Stomach (tissue), 9 donors: ENCODE data around the gene METTL25. TPM values are rescaled to one million over a fixed set of nuclear protein-coding genes. Genes with fewer than 3 reads are reported as not detected.

Source experiments
- DNase-seq, 2 donors: peaks; one replicate each; pipeline versions ENCODE4 v3.0.0 to v3.0.0-alpha.2; 2013 to 2019
- H3K27ac ChIP-seq, 5 donors: fragments of 200-600 bp in 4 of 5; sonication (generic) in 4 of 5; one replicate each; pipeline ENCODE4 v1.5.1; 2013 to 2019; ENCODE audit warnings: mild to moderate bottlenecking in 1 of 5, moderate library complexity in 1 of 5
- H3K27me3 ChIP-seq, 3 donors: fragments of 200-600 bp; sonication (generic); one replicate each; pipeline ENCODE4 v1.5.1; 2017 to 2019; ENCODE audit warnings: mixed run types in 1 of 3
- H3K36me3 ChIP-seq, 4 donors: fragments of 200-600 bp; sonication (generic); 1 replicate in 3 of 4; 2 replicates in 1 of 4; pipeline ENCODE4 v1.5.1; 2016 to 2019
- H3K4me1 ChIP-seq, 4 donors: fragments of 200-600 bp; sonication (generic); one replicate each; pipeline ENCODE4 v1.5.1; 2016 to 2019
- H3K4me3 ChIP-seq, 4 donors: fragments of 200-600 bp; sonication (generic) in 3 of 4; one replicate each; pipeline ENCODE4 v1.5.1; 2016 to 2019; ENCODE audit warnings: mild to moderate bottlenecking in 1 of 4
- H3K9me3 ChIP-seq, 4 donors: fragments of 200-600 bp; sonication (generic); one replicate each; pipeline ENCODE4 v1.5.1; 2016 to 2019
- EP300 ChIP-seq: sonication (generic); formaldehyde crosslinking; IDR thresholded peaks from one replicate; pipeline ENCODE4 v1.6.1; 2017; ENCODE audit warnings: antibody characterized with exemption
- POLR2A ChIP-seq, 4 donors: fragments of 450-650 bp; IDR thresholded peaks; one replicate each; pipeline ENCODE4 v1.6.1; 2016; ENCODE audit warnings: antibody characterized with exemption in 4 of 4, control low read depth in 2 of 4, mild to moderate bottlenecking in 1 of 4, moderate library complexity in 1 of 4
- POLR2AphosphoS5 ChIP-seq, 3 donors: sonication (generic); formaldehyde crosslinking; IDR thresholded peaks; one replicate each; pipeline ENCODE4 v1.6.1; 2016; ENCODE audit warnings: antibody characterized with exemption in 3 of 3
- WGBS, 5 donors: extraction: QIAGEN DNeasy Blood & Tissue Kit in 3 of 5; methylation state at CpG; one replicate each; pipeline versions ENCODE4 v1.1.5 to v1.1.7; 2013 to 2018; 5-methylcytosine and 5-hydroxymethylcytosine counted together
- intact Hi-C: fragments of 100-400 bp; cut with DNase I; formaldehyde crosslinking; loops from one replicate; pipeline ENCODE4 v1.15.1; 2023; ENCODE audit warnings: low total_unique reads
- polyA plus RNA-seq, 3 donors: library from polyadenylated mRNA; stranded (reverse); fragments of 200-250 nt; gene quantifications; one replicate each; pipeline ENCODE4 v1.2.3, GENCODE V29; 2013
- total RNA-seq, 5 donors: library from RNA; depleted of rRNA; stranded (reverse); fragments of >200 nt; gene quantifications; one replicate each; pipeline versions ENCODE4 v1.1.0 to v1.2.3, GENCODE V29; 2014 to 2016
- TF ChIP-seq, protein P1 (sequence below), 7 experiments: fragments of 450-650 bp in 4 of 7; fragments of 200-600 bp in 3 of 7; sonication (generic) in 3 of 7; IDR thresholded peaks; one replicate each; pipeline ENCODE4 v1.5.1; 2016 to 2019; ENCODE audit warnings: antibody characterized with exemption in 7 of 7, control low read depth in 2 of 7, mild to moderate bottlenecking in 1 of 7
- donor health status: healthy with polysubstance abuse.
- donor health status: Bipolar disorder and iron deficiency.
- donor health status: healthy.

The METTL25 gene
- total and polyA plus RNA-seq, 8 donors: 3.5 to 26.4 (median 10.1) TPM

DNA sequence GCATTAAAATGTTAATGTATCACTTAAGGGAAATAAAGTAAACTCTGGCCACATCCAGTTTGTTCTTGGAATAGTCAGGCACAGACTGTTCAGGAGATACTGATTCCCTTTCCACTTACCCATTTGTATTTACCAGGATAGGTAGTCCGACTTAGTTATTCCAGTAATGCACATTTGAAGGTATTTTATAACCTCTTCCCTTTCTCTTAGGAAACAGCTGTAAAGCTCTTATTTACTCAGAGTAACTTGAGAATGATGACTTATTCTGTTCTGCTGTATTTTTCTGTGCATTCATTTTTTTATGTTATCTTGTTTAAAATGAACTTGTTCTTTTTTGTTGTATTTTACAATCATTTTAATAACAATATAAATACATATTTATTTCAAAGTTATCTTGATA is 78.0 kb downstream of the METTL25 start:
- Histone ChIP-seq H3K36me3 (peaks cover 0 to 15% (median under 1%) of the 10 kb centered on the region in 4 donors), H3K4me1 (no peaks in the 10 kb centered on the region), H3K9me3 (no peaks in the 10 kb centered on the region), H3K4me3 (no peak overlapping the region), H3K27me3 (no peaks in the 10 kb centered on the region), H3K27ac (no peak overlapping the region)
- WGBS, 5 donors: 81 to 95% (median 83%) methylated on average over 1 of the region's 1 CpG
- TF ChIP-seq POLR2AphosphoS5 (IDR thresholded peaks at IDR 0.05) (no peak), POLR2A (IDR thresholded peaks at IDR 0.05) (no peak), EP300 (no peak)
- TF ChIP-seq, protein P1, sequence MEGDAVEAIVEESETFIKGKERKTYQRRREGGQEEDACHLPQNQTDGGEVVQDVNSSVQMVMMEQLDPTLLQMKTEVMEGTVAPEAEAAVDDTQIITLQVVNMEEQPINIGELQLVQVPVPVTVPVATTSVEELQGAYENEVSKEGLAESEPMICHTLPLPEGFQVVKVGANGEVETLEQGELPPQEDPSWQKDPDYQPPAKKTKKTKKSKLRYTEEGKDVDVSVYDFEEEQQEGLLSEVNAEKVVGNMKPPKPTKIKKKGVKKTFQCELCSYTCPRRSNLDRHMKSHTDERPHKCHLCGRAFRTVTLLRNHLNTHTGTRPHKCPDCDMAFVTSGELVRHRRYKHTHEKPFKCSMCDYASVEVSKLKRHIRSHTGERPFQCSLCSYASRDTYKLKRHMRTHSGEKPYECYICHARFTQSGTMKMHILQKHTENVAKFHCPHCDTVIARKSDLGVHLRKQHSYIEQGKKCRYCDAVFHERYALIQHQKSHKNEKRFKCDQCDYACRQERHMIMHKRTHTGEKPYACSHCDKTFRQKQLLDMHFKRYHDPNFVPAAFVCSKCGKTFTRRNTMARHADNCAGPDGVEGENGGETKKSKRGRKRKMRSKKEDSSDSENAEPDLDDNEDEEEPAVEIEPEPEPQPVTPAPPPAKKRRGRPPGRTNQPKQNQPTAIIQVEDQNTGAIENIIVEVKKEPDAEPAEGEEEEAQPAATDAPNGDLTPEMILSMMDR (IDR thresholded peaks at IDR 0.05): no peak
- intact Hi-C loops: no loop called here
- DNase-seq: no peak

DNA sequence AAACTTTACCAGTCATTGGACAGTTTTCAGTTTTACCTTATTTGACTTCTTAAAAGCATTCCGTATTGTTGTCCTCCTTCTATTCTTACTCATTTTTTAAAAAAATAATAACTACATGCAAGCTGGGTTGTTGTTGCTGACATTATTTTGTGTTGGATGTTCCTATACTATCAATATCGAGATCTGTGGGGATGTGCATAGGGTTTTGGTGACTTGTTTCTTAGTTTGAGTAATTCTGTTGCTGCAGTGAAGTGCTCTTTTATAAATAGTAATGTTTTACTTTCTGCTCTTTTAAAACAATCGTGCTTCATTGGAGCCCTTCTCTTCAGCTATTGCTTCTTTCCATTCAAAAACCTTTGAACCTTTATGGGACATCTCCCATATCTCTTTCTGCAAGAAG is 79.4 kb downstream of the METTL25 start:
- Histone ChIP-seq H3K36me3 (peaks cover 0 to 23% (median 14%) of the 10 kb centered on the region in 4 donors), H3K4me1 (no peaks in the 10 kb centered on the region), H3K9me3 (no peaks in the 10 kb centered on the region), H3K4me3 (no peak overlapping the region), H3K27ac (no peak overlapping the region), H3K27me3 (no peaks in the 10 kb centered on the region)
- no peak for DNase-seq
- intact Hi-C loops: no loop called here
- 82 to 95% (median 92%) methylated on average over 3 of the region's 3 CpGs for WGBS, 5 donors
- TF ChIP-seq POLR2A (IDR thresholded peaks at IDR 0.05) (no peak), EP300 (no peak), POLR2AphosphoS5 (IDR thresholded peaks at IDR 0.05) (no peak)
- TF ChIP-seq, protein P1 (IDR thresholded peaks at IDR 0.05): no peak

DNA sequence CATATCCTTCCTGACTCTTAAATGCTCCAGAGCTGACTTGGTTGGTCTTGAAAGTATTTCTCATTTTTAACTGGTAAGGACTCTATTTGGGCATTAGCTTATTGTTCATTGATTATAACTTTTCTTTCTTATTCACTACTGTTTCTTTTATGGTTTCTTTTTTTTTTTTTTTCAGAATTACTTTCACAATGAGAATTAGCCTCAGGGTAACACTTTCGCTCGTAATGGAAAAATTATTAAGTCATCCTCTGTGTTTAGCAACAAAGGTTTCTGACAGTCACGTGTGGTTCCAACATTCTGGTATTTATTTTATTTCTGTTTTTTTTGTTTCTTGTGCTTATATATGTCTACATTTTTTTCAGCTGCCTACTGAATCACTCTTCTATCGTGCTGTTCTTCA is 80.0 kb downstream of the METTL25 start:
- intact Hi-C loops: no loop called here
- Histone ChIP-seq H3K27ac (no peak overlapping the region), H3K36me3 (peaks cover 0 to 23% (median 17%) of the 10 kb centered on the region in 4 donors), H3K4me1 (no peaks in the 10 kb centered on the region), H3K27me3 (no peaks in the 10 kb centered on the region), H3K4me3 (no peak overlapping the region), H3K9me3 (no peaks in the 10 kb centered on the region)
- TF ChIP-seq, protein P1 (IDR thresholded peaks at IDR 0.05): no peak
- no peak for TF ChIP-seq POLR2AphosphoS5 (IDR thresholded peaks at IDR 0.05)
- TF ChIP-seq POLR2A (IDR thresholded peaks at IDR 0.05): no peak
- TF ChIP-seq EP300: no peak
- WGBS, 5 donors: 82 to 98% (median 94%) methylated on average over 4 of the region's 4 CpGs
- DNase-seq: no peak

DNA sequence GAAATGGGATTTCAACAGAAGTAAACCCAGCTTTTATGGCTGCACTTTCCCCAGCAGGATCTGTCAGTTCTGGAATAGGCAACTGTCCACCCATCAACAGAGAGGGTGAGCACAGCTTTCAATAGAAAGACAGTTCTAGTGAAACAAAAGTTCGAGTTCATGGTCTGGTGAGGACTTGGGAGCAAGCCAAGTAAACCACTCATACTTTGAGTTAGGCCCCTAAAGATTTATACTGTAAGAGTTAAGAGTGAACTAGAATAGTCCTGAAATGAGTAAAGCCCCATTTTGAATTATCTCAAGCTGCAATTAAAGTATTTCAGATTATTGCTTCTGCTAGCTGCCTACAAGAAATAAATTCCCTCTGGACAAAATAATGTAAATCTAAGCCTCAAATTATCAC is 82.6 kb downstream of the METTL25 start:
- 71 to 82% (median 72%) methylated on average over 1 of the region's 1 CpG for WGBS, 5 donors
- Histone ChIP-seq H3K9me3 (no peaks in the 10 kb centered on the region), H3K36me3 (peaks cover 0 to 40% (median 22%) of the 10 kb centered on the region in 4 donors), H3K4me1 (no peaks in the 10 kb centered on the region), H3K27ac (no peak overlapping the region), H3K27me3 (no peaks in the 10 kb centered on the region), H3K4me3 (no peak overlapping the region)
- intact Hi-C loops: no loop called here
- no peak for TF ChIP-seq EP300
- TF ChIP-seq POLR2A (IDR thresholded peaks at IDR 0.05): no peak
- TF ChIP-seq, protein P1 (IDR thresholded peaks at IDR 0.05): no peak
- TF ChIP-seq POLR2AphosphoS5 (IDR thresholded peaks at IDR 0.05): no peak
- DNase-seq: no peak
